HEK293 (cell line): ENCODE results near the gene RTBDN.
A peak's percentile ranks its signal among the peaks of the same experiment; 100 is the strongest.

ENCODE experiments used
- CTCF ChIA-PET: fragments of 350-600 bp; formaldehyde crosslinking; extraction: SDS; loops from one replicate; lab custom pipeline; 2021; ENCODE audit warnings: antibody characterized with exemption; lab: Yijun Ruan, JAX
- POLR2A ChIA-PET: fragments of 300-600 bp; formaldehyde crosslinking; extraction: SDS; loops from one replicate; lab custom pipeline; 2020; ENCODE audit warnings: antibody characterized with exemption, inconsistent platforms; lab: Yijun Ruan, JAX
- H3K27ac ChIP-seq: fragments of 200-500 bp; sonication (Bioruptor generic); 2 replicates; pipeline ENCODE4 v1.5.1; 2014; ENCODE audit warnings: low read depth, low read length, control low read depth, inconsistent platforms; ENCODE audit errors: extremely low read depth
- H3K36me3 ChIP-seq, 2 experiments: fragments of 200-500 bp in 1 of 2; sonication (Bioruptor generic) in 1 of 2; 1 replicate in 1 of 2; 2 replicates in 1 of 2; pipeline ENCODE4 v1.5.1; 2014 to 2017; ENCODE audit warnings: inconsistent platforms in 2 of 2, low read length in 2 of 2; ENCODE audit not compliant: control insufficient read depth in 2 of 2, insufficient read depth in 1 of 2
- H3K4me1 ChIP-seq: fragments of 200-500 bp; sonication (Bioruptor generic); 2 replicates; pipeline ENCODE4 v1.5.1; 2014; ENCODE audit warnings: mild to moderate bottlenecking, low read length, inconsistent platforms; ENCODE audit not compliant: control insufficient read depth, insufficient read depth
- H3K4me3 ChIP-seq: 2 replicates; pipeline ENCODE4 v1.5.1; 2011; ENCODE audit warnings: low read depth, mild to moderate bottlenecking, control low read depth, low read length, moderate library complexity
- H3K9me3 ChIP-seq: fragments of 200-500 bp; sonication (Bioruptor generic); 2 replicates; pipeline ENCODE4 v1.5.1; 2014; ENCODE audit warnings: low read depth, low read length, inconsistent platforms; ENCODE audit not compliant: control insufficient read depth, insufficient read depth
- EGR2 ChIP-seq: fragments of 450-650 bp; formaldehyde crosslinking; IDR thresholded peaks from 2 replicates; pipeline ENCODE4 v1.5.1; 2016; ENCODE audit warnings: low read depth, missing biosample characterization, missing genetic modification characterization
- HOXA7 ChIP-seq: sonication (generic); formaldehyde crosslinking; IDR thresholded peaks from 2 replicates; pipeline ENCODE4 v1.8.1; 2022; ENCODE audit warnings: missing genetic modification reagents, borderline replicate concordance
- KLF1 ChIP-seq: fragments of 450-650 bp; formaldehyde crosslinking; IDR thresholded peaks from 2 replicates; pipeline ENCODE4 v1.5.1; 2016; ENCODE audit warnings: missing biosample characterization, missing genetic modification characterization
- KLF16 ChIP-seq: fragments of 450-650 bp; formaldehyde crosslinking; IDR thresholded peaks from 2 replicates; pipeline ENCODE4 v1.5.1; 2017; ENCODE audit warnings: missing biosample characterization, missing genetic modification characterization
- KLF8 ChIP-seq: fragments of 450-650 bp; formaldehyde crosslinking; IDR thresholded peaks from 2 replicates; pipeline ENCODE4 v1.5.1; 2016; ENCODE audit warnings: missing biosample characterization, missing genetic modification characterization
- KLF9 ChIP-seq: fragments of 450-650 bp; formaldehyde crosslinking; IDR thresholded peaks from 2 replicates; pipeline ENCODE4 v1.5.1; 2016; ENCODE audit warnings: missing biosample characterization, missing genetic modification characterization, low read depth
- SCRT1 ChIP-seq: fragments of 450-650 bp; formaldehyde crosslinking; IDR thresholded peaks from 2 replicates; pipeline ENCODE4 v1.5.1; 2016; ENCODE audit warnings: missing biosample characterization, missing genetic modification characterization, borderline replicate concordance
- SP2 ChIP-seq: fragments of 450-650 bp; formaldehyde crosslinking; IDR thresholded peaks from 2 replicates; pipeline ENCODE4 v1.5.1; 2016; ENCODE audit warnings: missing biosample characterization, missing genetic modification characterization
- SP3 ChIP-seq: fragments of 450-650 bp; formaldehyde crosslinking; IDR thresholded peaks from 2 replicates; pipeline ENCODE4 v1.5.1; 2016; ENCODE audit warnings: missing biosample characterization, missing genetic modification characterization
- ZBTB17 ChIP-seq: fragments of 450-650 bp; formaldehyde crosslinking; IDR thresholded peaks from 2 replicates; pipeline ENCODE4 v1.5.1; 2016; ENCODE audit warnings: missing biosample characterization, missing genetic modification characterization
- ZBTB48 ChIP-seq: fragments of 450-650 bp; formaldehyde crosslinking; IDR thresholded peaks from 2 replicates; pipeline ENCODE4 v1.5.1; 2016; ENCODE audit warnings: missing biosample characterization, missing genetic modification characterization
- ZBTB8A ChIP-seq: fragments of 450-650 bp; formaldehyde crosslinking; IDR thresholded peaks from 2 replicates; pipeline ENCODE4 v1.5.1; 2016; ENCODE audit warnings: missing biosample characterization, missing genetic modification characterization
- ZFHX2 ChIP-seq: fragments of 450-650 bp; formaldehyde crosslinking; conservative IDR thresholded peaks from 2 replicates; pipeline ENCODE4 v1.5.1; 2016; ENCODE audit warnings: missing biosample characterization, missing genetic modification characterization
- ZNF155 ChIP-seq: fragments of 450-650 bp; formaldehyde crosslinking; IDR thresholded peaks from 2 replicates; pipeline ENCODE4 v1.5.1; 2016; ENCODE audit warnings: missing biosample characterization, missing genetic modification characterization
- ZNF223 ChIP-seq: fragments of 450-650 bp; formaldehyde crosslinking; IDR thresholded peaks from 2 replicates; pipeline ENCODE4 v1.5.1; 2016; ENCODE audit warnings: missing biosample characterization, missing genetic modification characterization
- ZNF248 ChIP-seq: fragments of 450-650 bp; formaldehyde crosslinking; IDR thresholded peaks from 2 replicates; pipeline ENCODE4 v1.5.1; 2017; ENCODE audit warnings: missing biosample characterization, missing genetic modification characterization
- ZNF423 ChIP-seq: fragments of 450-650 bp; formaldehyde crosslinking; IDR thresholded peaks from 2 replicates; pipeline ENCODE4 v1.5.1; 2016; ENCODE audit warnings: missing biosample characterization, missing genetic modification characterization
- TF ChIP-seq, protein P1 (sequence below): fragments of 450-650 bp; formaldehyde crosslinking; IDR thresholded peaks from 2 replicates; pipeline ENCODE4 v1.5.1; 2016; ENCODE audit warnings: missing biosample characterization, missing genetic modification characterization
- TF ChIP-seq, protein P2 (sequence below): fragments of 450-650 bp; formaldehyde crosslinking; IDR thresholded peaks from 2 replicates; pipeline ENCODE4 v1.5.1; 2016; ENCODE audit warnings: missing biosample characterization, missing genetic modification characterization
- TF ChIP-seq, protein P3 (sequence below): fragments of 450-650 bp; formaldehyde crosslinking; IDR thresholded peaks from 2 replicates; pipeline ENCODE4 v1.5.1; 2016; ENCODE audit warnings: missing biosample characterization, missing genetic modification characterization
- TF ChIP-seq, protein P4 (sequence below): fragments of 450-650 bp; formaldehyde crosslinking; IDR thresholded peaks from 2 replicates; pipeline ENCODE4 v1.5.1; 2016; ENCODE audit warnings: missing biosample characterization, missing genetic modification characterization

Gene RTBDN

DNA sequence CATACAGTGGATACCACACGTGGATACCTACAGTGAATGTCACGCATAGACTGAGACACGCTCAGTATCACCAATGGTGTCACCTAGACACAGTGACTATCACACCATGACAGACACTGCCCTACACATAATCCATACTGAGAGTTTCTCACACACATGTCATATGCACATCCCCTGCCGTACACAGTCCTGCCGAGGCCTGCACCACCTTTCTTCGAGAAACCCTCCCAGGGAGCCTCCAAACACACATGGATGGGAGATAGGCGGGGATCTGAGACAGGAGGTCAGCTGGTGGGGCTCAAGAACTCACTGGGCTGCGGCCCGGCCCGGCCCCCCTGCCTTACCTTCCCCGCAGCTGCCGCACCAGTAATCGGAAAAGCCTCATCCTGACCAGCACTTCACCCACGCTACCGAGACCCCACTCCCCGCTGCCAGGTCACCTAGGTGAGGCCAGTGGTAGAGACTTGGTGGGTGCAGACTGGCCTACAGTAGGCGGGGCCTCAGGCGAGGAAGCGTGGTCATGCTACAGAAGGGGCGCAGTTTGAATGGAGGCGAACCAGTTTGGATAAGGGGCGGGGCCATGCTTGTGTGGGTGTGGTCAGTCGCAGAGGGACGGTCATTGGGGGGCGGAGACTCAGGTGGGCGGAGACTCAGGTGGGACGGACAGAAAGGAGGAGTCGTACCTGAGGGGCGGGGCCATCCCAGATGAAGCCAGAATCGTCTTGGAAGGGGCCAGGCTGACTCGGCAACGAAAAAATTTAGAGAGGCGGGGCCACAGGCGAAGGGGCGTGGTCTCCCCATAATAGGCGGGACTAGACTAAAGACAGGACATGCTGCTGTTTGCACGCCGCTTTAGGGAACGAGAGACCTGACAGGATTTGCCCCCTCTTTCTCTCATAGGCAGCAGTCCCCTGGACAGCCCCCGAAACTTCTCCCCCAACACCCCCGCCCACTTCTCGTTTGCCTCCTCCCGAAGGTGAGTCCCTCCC is 6.0 kb upstream of the RTBDN start:
- Histone ChIP-seq H3K4me3 (no peak overlapping the region; the same call in 1 of the 2 replicates), H3K9me3 (no peaks in the 10 kb centered on the region), H3K36me3 (no peaks in the 10 kb centered on the region), H3K4me1 (no peaks in the 10 kb centered on the region), H3K27ac (no peak overlapping the region)
- POLR2A ChIA-PET, result no interaction called here
- CTCF ChIA-PET, result interaction anchor here (0.7 kb wide), 1 partner anchor 80 kb away, joined by 3 read pairs; no protein-coding TSS in a partner anchor
- TF ChIP-seq, protein P1, sequence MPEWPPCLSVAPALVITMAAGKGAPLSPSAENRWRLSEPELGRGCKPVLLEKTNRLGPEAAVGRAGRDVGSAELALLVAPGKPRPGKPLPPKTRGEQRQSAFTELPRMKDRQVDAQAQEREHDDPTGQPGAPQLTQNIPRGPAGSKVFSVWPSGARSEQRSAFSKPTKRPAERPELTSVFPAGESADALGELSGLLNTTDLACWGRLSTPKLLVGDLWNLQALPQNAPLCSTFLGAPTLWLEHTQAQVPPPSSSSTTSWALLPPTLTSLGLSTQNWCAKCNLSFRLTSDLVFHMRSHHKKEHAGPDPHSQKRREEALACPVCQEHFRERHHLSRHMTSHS (tag by site-specific recombination), result no peak
- TF ChIP-seq, protein P2, sequence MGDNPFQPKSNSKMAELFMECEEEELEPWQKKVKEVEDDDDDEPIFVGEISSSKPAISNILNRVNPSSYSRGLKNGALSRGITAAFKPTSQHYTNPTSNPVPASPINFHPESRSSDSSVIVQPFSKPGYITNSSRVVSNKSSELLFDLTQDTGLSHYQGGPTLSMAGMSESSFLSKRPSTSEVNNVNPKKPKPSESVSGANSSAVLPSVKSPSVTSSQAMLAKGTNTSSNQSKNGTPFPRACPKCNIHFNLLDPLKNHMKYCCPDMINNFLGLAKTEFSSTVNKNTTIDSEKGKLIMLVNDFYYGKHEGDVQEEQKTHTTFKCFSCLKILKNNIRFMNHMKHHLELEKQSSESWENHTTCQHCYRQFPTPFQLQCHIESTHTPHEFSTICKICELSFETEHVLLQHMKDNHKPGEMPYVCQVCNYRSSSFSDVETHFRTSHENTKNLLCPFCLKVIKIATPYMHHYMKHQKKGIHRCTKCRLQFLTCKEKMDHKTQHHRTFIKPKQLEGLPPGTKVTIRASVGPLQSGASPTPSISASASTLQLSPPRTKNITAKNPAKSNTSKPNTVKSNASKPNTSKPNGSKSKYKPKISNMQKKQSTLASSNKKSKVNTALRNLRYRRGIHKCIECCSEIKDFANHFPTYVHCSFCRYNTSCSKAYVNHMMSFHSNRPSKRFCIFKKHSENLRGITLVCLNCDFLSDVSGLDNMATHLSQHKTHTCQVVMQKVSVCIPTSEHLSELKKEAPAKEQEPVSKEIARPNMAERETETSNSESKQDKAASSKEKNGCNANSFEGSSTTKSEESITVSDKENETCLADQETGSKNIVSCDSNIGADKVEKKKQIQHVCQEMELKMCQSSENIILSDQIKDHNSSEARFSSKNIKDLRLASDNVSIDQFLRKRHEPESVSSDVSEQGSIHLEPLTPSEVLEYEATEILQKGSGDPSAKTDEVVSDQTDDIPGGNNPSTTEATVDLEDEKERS (tag by site-specific recombination), result no peak
- TF ChIP-seq ZNF248 (no peak), KLF9 (tag by site-specific recombination) (peak; percentile 99), ZBTB48 (no peak), EGR2 (tag by site-specific recombination) (peak; percentile 72), ZNF223 (tag by site-specific recombination) (peak; percentile 83), SCRT1 (tag by site-specific recombination) (no peak), SP3 (tag by site-specific recombination) (peak; percentile 85), ZBTB17 (tag by site-specific recombination) (peak; percentile 54), SP2 (tag by site-specific recombination) (peak; percentile 88), HOXA7 (CRISPR knock-in tag) (no peak), ZNF423 (no peak), ZFHX2 (tag by site-specific recombination) (peak; percentile 65; the same call in 1 of the 2 replicates), KLF8 (tag by site-specific recombination) (peak; percentile 74), KLF16 (0 out of 2 replicates have a peak, but pooled peaks have one; percentile 21), ZBTB8A (tag by site-specific recombination) (no peak), ZNF155 (tag by site-specific recombination) (no peak), KLF1 (tag by site-specific recombination) (peak; percentile 94)
- TF ChIP-seq, protein P3, sequence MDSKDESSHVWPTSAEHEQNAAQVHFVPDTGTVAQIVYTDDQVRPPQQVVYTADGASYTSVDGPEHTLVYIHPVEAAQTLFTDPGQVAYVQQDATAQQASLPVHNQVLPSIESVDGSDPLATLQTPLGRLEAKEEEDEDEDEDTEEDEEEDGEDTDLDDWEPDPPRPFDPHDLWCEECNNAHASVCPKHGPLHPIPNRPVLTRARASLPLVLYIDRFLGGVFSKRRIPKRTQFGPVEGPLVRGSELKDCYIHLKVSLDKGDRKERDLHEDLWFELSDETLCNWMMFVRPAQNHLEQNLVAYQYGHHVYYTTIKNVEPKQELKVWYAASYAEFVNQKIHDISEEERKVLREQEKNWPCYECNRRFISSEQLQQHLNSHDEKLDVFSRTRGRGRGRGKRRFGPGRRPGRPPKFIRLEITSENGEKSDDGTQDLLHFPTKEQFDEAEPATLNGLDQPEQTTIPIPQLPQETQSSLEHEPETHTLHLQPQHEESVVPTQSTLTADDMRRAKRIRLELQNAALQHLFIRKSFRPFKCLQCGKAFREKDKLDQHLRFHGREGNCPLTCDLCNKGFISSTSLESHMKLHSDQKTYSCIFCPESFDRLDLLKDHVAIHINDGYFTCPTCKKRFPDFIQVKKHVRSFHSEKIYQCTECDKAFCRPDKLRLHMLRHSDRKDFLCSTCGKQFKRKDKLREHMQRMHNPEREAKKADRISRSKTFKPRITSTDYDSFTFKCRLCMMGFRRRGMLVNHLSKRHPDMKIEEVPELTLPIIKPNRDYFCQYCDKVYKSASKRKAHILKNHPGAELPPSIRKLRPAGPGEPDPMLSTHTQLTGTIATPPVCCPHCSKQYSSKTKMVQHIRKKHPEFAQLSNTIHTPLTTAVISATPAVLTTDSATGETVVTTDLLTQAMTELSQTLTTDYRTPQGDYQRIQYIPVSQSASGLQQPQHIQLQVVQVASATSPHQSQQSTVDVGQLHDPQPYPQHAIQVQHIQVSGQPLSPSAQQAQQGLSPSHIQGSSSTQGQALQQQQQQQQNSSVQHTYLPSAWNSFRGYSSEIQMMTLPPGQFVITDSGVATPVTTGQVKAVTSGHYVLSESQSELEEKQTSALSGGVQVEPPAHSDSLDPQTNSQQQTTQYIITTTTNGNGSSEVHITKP (tag by site-specific recombination), result peak; percentile 19; the same call in 1 of the 2 replicates
- TF ChIP-seq, protein P4, sequence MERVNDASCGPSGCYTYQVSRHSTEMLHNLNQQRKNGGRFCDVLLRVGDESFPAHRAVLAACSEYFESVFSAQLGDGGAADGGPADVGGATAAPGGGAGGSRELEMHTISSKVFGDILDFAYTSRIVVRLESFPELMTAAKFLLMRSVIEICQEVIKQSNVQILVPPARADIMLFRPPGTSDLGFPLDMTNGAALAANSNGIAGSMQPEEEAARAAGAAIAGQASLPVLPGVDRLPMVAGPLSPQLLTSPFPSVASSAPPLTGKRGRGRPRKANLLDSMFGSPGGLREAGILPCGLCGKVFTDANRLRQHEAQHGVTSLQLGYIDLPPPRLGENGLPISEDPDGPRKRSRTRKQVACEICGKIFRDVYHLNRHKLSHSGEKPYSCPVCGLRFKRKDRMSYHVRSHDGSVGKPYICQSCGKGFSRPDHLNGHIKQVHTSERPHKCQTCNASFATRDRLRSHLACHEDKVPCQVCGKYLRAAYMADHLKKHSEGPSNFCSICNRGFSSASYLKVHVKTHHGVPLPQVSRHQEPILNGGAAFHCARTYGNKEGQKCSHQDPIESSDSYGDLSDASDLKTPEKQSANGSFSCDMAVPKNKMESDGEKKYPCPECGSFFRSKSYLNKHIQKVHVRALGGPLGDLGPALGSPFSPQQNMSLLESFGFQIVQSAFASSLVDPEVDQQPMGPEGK (tag by site-specific recombination), result 0 out of 2 replicates have a peak, but pooled peaks have one; percentile 36
